Liver (tissue), 3 donors: Measurements from ENCODE around the gene TWIST2.

Experiments
- FOXA1 ChIP-seq: IDR thresholded peaks from 2 replicates; pipeline ENCODE4 v1.6.1; 2016; ENCODE audit warnings: antibody characterized with exemption
- GABPA ChIP-seq, 2 donors: IDR thresholded peaks in 1 of 2; conservative IDR thresholded peaks in 1 of 2; 2 replicates each; pipeline ENCODE4 v1.6.1; 2016; ENCODE audit warnings: antibody characterized with exemption in 2 of 2, mild to moderate bottlenecking in 1 of 2, moderate library complexity in 1 of 2
- HNF4G ChIP-seq: IDR thresholded peaks from 2 replicates; pipeline ENCODE4 v1.6.1; 2016; ENCODE audit warnings: antibody characterized with exemption
- RAD21 ChIP-seq, 2 donors: IDR thresholded peaks; 2 replicates each; pipeline ENCODE4 v1.6.1; 2016; ENCODE audit warnings: antibody characterized with exemption in 2 of 2, mild to moderate bottlenecking in 2 of 2
- REST ChIP-seq: IDR thresholded peaks from 2 replicates; pipeline ENCODE4 v1.6.1; 2016; ENCODE audit warnings: antibody characterized with exemption, mild to moderate bottlenecking
- RXRA ChIP-seq, 2 donors: IDR thresholded peaks; 2 replicates each; pipeline ENCODE4 v1.6.1; 2017 to 2018; ENCODE audit warnings: antibody characterized with exemption in 2 of 2, mild to moderate bottlenecking in 1 of 2
- SP1 ChIP-seq: IDR thresholded peaks from 2 replicates; pipeline ENCODE4 v1.6.1; 2018; ENCODE audit warnings: antibody characterized with exemption, mild to moderate bottlenecking
- TAF1 ChIP-seq: conservative IDR thresholded peaks from 2 replicates; pipeline ENCODE4 v1.6.1; 2016; ENCODE audit warnings: antibody characterized with exemption, mild to moderate bottlenecking
- YY1 ChIP-seq: IDR thresholded peaks from 2 replicates; pipeline ENCODE4 v1.6.1; 2016; ENCODE audit warnings: antibody characterized with exemption, mild to moderate bottlenecking
- TF ChIP-seq, protein P1 (sequence below): fragments of 150-350 bp; IDR thresholded peaks from 2 replicates; pipeline ENCODE4 v1.5.1; 2017; ENCODE audit warnings: improper control_type of control experiment, low read depth, low read length; ENCODE audit not compliant: missing input control
- TF ChIP-seq, protein P2 (sequence below): IDR thresholded peaks from 2 replicates; pipeline ENCODE4 v1.6.1; 2016; ENCODE audit warnings: antibody characterized with exemption
- TF ChIP-seq, protein P3 (sequence below): IDR thresholded peaks from 2 replicates; pipeline ENCODE4 v1.6.1; 2016; ENCODE audit warnings: antibody characterized with exemption
- TF ChIP-seq, protein P4 (sequence below): IDR thresholded peaks from 2 replicates; pipeline ENCODE4 v1.6.1; 2016; ENCODE audit warnings: antibody characterized with exemption
- donor health status: healthy.
- donor health status: healthy.

DNA sequence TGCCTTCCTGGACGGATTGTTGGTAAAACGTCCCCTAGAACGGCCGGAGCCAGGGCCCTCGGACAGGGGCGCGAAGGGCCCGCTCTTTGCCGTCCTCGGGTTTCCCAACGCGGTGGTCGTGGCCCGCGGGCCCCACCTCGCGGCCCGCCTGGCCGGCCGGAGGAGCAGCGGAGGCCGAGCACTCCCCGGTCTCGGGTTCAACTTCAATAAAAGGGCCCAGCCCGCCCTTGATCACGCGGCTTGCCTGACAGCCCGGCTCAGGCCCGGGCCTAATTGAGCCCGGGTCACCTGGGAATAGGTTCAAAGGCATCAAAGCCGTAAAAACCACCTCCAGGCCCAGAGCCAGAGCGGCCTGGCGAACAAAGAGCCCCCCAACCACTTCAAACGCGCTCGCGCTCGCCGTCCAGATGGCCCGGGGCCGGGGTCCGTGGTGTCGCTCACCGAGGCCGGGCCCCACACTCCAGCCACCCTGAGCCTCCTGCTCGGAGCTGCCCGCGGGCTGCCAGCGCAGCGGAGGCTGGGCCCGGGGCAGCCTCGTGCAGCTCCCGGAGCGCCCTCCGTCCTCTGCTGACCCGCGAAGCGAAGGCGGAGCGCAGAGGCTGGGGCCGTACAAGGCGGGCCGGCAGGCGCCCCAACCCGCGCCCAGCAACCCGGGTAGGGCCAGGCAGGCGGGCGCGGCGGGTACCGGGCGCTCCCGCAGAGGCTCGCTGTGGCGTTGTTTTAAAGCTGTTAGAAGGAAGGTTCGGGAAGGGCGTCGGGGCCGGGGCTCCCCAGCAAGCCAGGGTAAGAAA lies 1.1 kb upstream of the TWIST2 start:
- TF ChIP-seq, protein P1, sequence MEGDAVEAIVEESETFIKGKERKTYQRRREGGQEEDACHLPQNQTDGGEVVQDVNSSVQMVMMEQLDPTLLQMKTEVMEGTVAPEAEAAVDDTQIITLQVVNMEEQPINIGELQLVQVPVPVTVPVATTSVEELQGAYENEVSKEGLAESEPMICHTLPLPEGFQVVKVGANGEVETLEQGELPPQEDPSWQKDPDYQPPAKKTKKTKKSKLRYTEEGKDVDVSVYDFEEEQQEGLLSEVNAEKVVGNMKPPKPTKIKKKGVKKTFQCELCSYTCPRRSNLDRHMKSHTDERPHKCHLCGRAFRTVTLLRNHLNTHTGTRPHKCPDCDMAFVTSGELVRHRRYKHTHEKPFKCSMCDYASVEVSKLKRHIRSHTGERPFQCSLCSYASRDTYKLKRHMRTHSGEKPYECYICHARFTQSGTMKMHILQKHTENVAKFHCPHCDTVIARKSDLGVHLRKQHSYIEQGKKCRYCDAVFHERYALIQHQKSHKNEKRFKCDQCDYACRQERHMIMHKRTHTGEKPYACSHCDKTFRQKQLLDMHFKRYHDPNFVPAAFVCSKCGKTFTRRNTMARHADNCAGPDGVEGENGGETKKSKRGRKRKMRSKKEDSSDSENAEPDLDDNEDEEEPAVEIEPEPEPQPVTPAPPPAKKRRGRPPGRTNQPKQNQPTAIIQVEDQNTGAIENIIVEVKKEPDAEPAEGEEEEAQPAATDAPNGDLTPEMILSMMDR = no peak
- TF ChIP-seq YY1 (no peak), RXRA (IDR thresholded peaks at IDR 0.05) (no peak), GABPA (IDR thresholded peaks at IDR 0.05 in 1 of 2, conservative IDR thresholded peaks at IDR 0.05 in 1 of 2) (no peak), REST (no peak), RAD21 (IDR thresholded peaks at IDR 0.05) (no peak), TAF1 (no peak), FOXA1 (no peak), HNF4G (no peak), SP1 (no peak)
- TF ChIP-seq, protein P2, sequence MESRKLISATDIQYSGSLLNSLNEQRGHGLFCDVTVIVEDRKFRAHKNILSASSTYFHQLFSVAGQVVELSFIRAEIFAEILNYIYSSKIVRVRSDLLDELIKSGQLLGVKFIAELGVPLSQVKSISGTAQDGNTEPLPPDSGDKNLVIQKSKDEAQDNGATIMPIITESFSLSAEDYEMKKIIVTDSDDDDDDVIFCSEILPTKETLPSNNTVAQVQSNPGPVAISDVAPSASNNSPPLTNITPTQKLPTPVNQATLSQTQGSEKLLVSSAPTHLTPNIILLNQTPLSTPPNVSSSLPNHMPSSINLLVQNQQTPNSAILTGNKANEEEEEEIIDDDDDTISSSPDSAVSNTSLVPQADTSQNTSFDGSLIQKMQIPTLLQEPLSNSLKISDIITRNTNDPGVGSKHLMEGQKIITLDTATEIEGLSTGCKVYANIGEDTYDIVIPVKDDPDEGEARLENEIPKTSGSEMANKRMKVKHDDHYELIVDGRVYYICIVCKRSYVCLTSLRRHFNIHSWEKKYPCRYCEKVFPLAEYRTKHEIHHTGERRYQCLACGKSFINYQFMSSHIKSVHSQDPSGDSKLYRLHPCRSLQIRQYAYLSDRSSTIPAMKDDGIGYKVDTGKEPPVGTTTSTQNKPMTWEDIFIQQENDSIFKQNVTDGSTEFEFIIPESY = no peak
- TF ChIP-seq, protein P3, sequence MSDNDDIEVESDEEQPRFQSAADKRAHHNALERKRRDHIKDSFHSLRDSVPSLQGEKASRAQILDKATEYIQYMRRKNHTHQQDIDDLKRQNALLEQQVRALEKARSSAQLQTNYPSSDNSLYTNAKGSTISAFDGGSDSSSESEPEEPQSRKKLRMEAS = no peak
- TF ChIP-seq, protein P4, sequence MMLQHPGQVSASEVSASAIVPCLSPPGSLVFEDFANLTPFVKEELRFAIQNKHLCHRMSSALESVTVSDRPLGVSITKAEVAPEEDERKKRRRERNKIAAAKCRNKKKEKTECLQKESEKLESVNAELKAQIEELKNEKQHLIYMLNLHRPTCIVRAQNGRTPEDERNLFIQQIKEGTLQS = no peak
